ENCODE results near the gene PCCA.
"Not testable (repeated sequence)": the region's sequence is repeated elsewhere in the genome, so short reads cannot be mapped to it uniquely, and the experiment has no call there.

PCCA gene

GRCh38 chr13:100363285-100363711 is 274.4 kb downstream of the PCCA start:
- no peak for DNase-seq (ENCODE audit: low read depth)

DNA sequence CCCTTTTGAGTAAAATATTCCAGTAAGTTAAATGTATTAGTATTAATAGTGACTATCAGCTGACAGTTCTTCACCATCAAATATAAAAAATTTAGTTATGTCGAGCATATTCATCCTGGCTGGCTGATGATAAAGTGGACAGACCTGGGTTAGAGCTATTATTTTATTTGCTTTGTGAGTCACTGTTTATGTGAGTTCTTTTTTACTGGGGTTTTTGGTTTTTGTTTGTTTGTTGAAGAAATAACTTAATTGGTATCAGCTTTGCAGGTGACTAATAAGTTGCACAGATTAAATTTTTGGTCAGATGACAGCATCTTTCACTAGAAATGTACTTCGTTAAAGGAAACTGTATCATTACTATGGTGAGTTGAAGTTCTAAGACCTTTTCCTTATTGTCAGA is 275.0 kb downstream of the PCCA start:
- no peak for DNase-seq (ENCODE audit: low read depth)

DNA sequence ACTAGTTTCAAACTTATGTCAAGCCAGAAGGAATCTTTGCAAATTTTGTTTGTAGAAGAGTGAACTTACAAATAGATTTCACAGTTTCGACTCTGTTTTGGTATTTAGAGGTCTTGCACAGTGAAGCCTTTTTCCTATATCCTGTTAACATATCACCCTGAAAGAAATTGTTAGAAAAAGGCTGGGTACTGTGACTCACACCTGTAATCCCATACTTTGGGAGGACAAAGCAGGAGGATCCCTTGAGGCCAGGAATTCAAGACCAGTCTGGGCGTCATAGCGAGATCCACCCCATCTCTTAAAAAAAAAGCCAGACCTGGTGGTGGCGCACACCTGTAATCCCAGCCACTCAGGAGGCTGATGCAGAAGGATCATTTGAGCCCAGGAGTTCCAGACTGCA is 275.7 kb downstream of the PCCA start:
- no peak for DNase-seq (ENCODE audit: low read depth)

GRCh38 chr13:100365680-100366079 is 276.8 kb downstream of the PCCA start:
- no peak for DNase-seq (ENCODE audit: low read depth)

DNA sequence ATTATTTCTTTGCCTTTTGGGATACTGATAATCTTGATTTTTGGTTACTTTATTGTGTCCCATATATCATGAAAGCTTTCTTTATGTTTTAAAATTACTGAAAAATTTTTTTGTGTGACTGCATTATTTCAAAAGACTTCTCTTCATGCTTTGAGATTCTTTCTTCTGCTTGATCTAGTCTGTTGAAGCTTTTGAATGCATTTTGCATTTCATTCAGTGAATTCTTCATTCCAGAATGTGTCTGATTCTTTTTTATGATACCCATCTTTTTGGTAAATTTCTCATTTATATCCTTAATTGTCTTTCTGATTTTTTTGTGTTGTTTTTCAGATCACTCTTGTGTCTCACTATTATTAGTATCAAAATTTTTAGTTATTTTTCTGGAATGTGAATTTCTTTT is 289.6 kb downstream of the PCCA start:
- no peak for DNase-seq (ENCODE audit: low read depth)

GRCh38 chr13:100381595-100382224 is 292.8 kb downstream of the PCCA start:
- DNase-seq (ENCODE audit: low read depth), result no peak

DNA sequence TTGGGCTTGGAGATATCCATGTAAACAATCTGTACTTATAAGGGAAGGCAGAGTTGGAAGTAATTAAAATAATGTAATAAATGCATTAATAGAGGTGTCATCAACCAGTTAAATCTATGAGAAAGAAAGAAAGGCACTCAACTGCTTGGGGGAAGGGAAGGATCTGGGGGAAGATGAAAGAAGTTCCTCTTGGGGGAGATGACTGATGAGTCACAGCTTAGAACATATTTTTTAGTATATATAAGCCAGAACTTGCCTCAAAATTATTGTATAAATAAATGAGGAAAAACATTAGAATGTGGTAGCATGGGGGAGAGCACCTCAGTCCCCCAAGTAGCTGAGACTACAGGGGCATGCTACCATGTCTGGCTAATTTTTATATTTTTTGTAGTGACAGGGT is 293.9 kb downstream of the PCCA start:
- DNase-seq (ENCODE audit: low read depth), result no peak

DNA sequence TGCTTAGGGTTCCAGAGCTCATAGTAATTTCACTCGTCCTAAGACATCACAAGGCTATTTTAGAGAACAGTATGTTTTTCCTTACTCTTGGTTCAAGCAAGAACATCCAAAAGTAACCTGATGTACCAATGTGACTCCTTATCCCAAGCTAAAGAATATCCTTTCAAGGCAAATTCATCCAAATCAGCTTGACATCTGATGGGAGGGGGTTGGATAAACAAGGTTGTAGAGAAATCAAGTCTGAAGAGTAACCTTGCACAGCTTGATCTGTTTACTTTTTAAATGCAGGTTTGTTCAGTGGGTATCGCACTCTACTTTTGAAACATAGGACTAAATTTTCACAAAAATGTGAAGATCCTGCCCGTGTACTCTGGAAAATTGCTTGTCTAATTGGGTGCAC is 298.5 kb downstream of the PCCA start:
- no peak for DNase-seq (ENCODE audit: low read depth)

DNA sequence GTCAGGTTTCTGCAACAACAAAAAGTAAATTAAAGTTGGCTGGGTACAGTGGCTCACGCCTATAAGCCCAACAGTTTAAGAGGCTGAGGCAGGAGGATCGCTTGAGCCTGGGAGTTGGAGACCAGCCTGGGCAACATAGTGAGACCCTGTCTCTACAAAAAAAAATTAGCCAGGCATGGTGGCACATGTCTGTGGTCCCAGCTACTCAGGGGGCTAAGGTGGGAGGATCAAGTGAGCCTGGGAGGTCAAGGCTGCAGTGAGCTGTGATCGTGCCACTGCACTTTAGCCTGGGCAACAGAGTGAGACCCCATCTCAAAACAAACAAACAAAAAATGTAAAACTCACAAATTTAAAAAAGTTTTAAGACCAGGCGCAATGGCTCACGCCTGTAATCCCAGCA is 299.3 kb downstream of the PCCA start:
- not testable (repeated sequence) for DNase-seq (ENCODE audit: low read depth)

DNA sequence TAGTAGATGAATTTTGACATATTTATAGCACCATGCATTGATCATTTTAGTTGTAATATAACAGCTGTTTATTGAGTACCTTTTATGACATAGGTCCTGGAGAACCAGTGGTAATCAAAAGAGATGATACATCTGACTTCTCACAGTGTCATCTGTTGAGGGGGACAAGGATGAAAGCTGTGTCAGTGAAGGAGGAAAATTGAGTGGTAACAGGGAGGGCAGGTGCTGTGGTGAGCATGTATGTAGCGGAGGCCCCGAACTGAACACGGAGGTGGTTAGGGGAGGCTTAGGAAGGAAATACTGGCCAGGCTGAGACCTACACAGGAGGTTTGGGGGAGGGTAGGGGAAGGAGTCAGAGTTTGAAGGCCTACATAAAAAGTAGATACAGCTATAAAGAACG is 300.0 kb downstream of the PCCA start:
- DNase-seq (ENCODE audit: low read depth), result no peak

GRCh38 chr13:100389617-100390016 is 300.7 kb downstream of the PCCA start:
- no peak for DNase-seq (ENCODE audit: low read depth)

DNA sequence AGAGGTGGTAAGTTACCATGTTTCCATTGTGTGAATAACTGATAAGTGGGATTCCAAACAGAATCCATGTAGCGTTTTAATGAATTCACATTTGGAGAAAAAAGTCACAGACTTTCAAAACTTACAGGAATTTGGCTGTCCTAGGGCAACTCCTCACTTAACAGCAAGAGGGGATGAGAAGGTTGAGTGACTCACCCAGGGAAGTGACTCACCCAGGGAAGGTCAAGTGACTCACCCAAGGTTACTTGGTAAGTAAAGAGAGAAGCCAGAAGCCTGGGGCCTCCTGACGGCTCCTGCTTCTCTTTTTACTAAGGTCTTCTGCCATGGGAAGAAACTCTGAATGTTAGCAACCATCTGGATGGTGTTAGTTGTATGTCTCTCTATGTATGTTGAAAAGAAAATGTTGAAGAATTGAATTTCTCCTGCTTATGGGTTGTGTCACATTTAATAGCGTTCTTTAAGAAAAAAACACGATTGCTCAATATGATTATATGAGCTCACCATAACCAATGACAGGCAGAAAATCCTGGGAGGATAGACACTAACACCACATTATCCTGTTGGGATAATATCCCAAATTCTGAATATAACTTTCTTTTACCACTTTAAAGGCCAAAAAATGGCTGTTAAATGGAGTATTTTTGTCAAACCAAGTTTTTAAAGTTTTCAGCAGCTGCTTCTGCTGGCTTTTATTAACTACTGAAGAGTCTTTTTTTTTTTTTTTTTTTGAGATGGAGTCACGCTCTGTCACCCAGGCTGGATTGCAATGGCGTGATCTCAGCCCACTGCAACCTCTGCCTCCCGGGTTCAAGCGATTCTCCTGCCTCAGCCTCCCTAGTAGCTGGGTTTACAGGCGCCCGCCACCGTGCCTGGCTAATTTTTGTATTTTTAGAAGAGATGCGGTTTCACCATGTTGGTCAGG is 304.1 kb downstream of the PCCA start:
- peak; percentile 99 for DNase-seq (ENCODE audit: low read depth)

DNA sequence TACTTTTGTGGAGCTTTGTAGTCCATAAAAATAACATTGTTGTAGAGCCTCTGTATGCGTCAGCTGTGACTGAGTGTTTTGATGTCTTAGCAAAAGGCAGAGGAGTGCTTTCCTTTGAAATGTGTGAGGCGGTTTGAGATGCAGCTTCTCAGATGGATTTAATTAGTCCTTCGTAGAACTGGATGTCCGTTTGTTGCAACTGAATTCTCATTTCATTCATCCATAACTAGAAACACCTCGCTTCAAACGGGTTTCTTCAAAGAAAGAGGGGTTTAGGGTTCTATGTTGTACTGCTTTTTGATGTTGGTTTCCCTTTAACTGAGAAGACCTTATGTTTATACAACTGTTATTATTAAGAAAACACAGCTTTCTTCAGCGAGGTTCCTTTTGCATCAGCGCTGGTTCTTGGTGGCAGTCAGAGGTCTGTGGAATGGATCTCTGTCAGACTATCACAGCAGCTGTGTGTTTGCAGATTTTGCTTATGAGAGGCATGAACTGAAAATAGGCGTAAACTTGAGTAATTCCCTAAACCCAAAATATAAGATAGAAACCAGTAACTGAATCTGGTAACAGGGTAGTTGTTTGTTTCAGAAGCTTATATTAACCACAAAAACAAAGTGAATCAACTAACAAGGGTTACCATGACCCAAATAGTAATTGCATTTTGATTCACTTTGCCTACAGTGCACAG is 305.3 kb downstream of the PCCA start:
- DNase-seq (ENCODE audit: low read depth), result peak; percentile 77

DNA sequence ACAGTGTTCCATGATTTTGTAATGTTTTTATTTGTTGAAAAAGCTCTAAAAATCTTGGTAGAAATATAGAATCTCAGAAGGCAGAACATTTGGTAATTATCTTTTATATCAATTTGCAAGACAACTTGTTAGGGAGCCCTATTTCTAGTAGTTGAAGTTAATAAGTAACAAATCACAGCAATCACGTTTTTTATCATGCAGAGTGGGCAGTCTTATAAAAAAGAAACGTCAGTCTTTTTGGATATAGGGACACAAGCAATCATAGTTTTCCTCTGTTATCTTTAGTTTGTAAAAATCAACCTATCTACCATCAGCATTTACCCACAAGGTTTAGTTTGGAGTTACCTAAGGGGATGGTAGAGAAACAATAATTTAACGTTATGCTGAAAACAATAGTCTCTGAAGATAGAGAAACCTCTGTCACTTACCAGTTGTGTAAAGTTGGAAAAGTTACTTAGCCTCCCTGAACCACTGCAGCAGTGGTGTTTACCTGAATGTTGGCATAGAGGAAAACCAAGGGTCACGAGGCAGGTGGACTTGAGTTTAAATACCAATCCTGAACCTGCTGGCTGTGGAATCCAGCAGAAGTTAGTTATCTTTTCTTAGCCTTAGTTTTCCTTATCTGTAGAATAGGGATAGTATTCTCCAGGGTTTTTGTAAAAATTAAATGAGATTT is 306.9 kb downstream of the PCCA start:
- no peak for DNase-seq (ENCODE audit: low read depth)

DNA sequence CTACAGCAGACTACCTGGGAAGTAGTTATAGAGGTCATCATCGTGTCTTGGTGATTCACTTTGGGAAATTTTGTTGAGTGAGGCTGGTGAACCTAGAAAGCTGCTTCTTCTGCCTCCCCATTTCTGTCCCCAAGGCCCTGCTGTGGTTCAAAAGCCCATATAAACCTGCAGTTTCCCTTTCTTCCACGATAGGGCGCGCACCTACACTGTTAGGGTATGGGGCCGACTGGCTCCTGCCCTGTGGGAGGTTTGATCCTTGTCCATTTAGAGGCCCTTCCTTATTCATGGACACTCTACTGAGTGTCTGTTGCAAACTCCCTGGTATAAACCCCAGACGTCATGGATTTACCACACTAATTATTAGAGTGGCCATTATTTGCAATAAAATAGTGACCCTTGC is 307.9 kb downstream of the PCCA start:
- no peak for DNase-seq (ENCODE audit: low read depth)

DNA sequence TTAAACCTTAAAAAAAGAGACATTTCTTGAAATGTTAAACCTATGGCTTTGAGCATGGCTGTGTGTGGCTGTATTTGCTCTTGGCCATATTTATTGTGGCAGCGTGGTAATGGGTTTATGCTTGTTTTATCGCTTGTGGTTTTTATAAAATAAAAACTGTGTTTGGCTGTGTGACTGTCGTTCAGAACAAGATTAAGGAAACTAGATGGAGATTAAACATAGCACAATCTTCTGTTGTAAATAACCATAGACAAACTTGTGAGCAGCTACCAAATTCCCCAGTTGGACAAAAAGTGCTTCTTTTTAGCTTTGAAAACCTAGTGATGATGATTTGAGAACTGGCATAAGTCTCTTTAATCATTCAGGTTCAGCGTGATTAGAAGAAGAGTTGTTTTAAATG is 308.7 kb downstream of the PCCA start:
- no peak for DNase-seq (ENCODE audit: low read depth)

- no peak for DNase-seq (ENCODE audit: low read depth)
These were observed 309.5 kb downstream of the PCCA start for GRCh38 chr13:100398360-100398759.

DNA sequence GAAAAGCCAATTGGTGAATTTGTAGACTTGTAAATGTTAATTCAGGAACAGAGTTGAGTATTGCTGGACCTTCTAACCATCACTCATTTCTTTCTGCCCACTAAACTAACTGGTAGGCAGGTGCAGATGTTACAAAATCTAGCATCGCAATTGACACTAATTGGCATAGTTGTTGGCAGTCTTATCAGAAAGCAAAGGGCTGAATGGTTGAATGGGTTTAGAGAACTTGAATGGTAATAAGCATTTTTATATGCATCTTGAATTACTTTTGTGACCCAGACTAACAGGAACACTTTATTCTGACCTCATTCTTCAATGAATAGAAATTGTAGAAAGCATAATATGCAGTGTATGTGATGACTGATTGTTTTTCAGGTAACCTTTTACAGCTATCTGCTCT is 310.6 kb downstream of the PCCA start:
- no peak for DNase-seq (ENCODE audit: low read depth)

DNA sequence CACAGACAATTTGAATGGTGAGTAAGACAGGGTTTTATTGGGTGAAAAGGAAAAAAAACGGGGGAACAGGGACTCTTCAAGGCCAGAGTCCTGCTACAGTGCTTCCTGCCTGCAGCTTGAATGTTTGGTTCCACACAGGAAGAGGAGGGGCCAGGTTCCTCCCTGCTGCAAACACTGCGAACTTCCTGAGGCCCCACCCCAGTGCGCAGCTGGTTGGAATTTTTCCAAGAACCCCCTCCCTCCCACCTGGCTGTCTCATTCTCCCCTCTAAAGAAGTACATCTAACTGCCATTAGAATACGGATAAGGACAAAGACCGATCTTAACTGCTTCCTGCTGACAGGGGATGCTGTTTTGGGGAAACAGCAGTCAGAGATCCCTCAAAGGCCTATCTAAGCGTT is 314.8 kb downstream of the PCCA start:
- no peak for DNase-seq (ENCODE audit: low read depth)

- no peak for DNase-seq (ENCODE audit: low read depth)
These were observed 320.2 kb downstream of the PCCA start for GRCh38 chr13:100409132-100409531.

- DNase-seq (ENCODE audit: low read depth), result no peak
These were observed 334.5 kb downstream of the PCCA start for GRCh38 chr13:100423375-100423774.

- DNase-seq (ENCODE audit: low read depth), result no peak
These were observed 340.1 kb downstream of the PCCA start for GRCh38 chr13:100428986-100429385.
